SK-N-SH (cell line): ENCODE measurements around the gene EVI2A.

Source experiments
- CHD2 ChIP-seq: fragments of 150-350 bp; IDR thresholded peaks from 2 replicates; pipeline ENCODE4 v1.6.1; 2018; ENCODE audit warnings: low read length; ENCODE audit not compliant: partially characterized antibody
- EP300 ChIP-seq, 2 experiments: IDR thresholded peaks; 2 replicates each; pipeline versions ENCODE4 v1.4.0 to v1.6.1; 2012; ENCODE audit warnings: borderline replicate concordance in 1 of 2, low read depth in 1 of 2, low read length in 1 of 2
- EZH2phosphoT487 ChIP-seq: fragments of 200-600 bp; sonication (generic); IDR thresholded peaks from 2 replicates; pipeline ENCODE4 v1.6.1; 2017; ENCODE audit warnings: low read depth, mixed run types, mild to moderate bottlenecking, antibody characterized with exemption, moderate library complexity, borderline replicate concordance
- FOXM1 ChIP-seq: IDR thresholded peaks from 2 replicates; pipeline ENCODE4 v1.4.0; 2012; ENCODE audit warnings: low read depth, mild to moderate bottlenecking
- GABPA ChIP-seq: IDR thresholded peaks from 2 replicates; pipeline ENCODE4 v1.4.0; 2012; ENCODE audit warnings: low read depth, mild to moderate bottlenecking
- MAX ChIP-seq: IDR thresholded peaks from 2 replicates; pipeline ENCODE4 v1.4.0; 2012; ENCODE audit warnings: low read depth
- NFIC ChIP-seq: IDR thresholded peaks from 2 replicates; pipeline ENCODE4 v1.4.0; 2012; ENCODE audit warnings: borderline replicate concordance
- RAD21 ChIP-seq: IDR thresholded peaks from 2 replicates; pipeline ENCODE4 v1.6.1; 2012; ENCODE audit warnings: mild to moderate bottlenecking, low read length
- RCOR1 ChIP-seq: fragments of 150-350 bp; IDR thresholded peaks from 2 replicates; pipeline ENCODE4 v1.6.1; 2017; ENCODE audit warnings: antibody characterized with exemption, low read length
- SIN3A ChIP-seq: IDR thresholded peaks from 2 replicates; pipeline ENCODE4 v1.6.1; 2012; ENCODE audit warnings: low read depth, mild to moderate bottlenecking, low read length, moderate library complexity, borderline replicate concordance
- YY1 ChIP-seq: IDR thresholded peaks from 2 replicates; pipeline ENCODE4 v1.4.0; 2012; ENCODE audit warnings: low read depth, mild to moderate bottlenecking
- TF ChIP-seq, protein P1 (sequence below): fragments of 200-600 bp; sonication (generic); IDR thresholded peaks from 2 replicates; pipeline ENCODE4 v1.6.1; 2017; ENCODE audit warnings: antibody characterized with exemption, mild to moderate bottlenecking, moderate library complexity
- TF ChIP-seq, protein P2 (sequence below): IDR thresholded peaks from 2 replicates; pipeline ENCODE4 v1.4.0; 2012; ENCODE audit warnings: low read depth, borderline replicate concordance

DNA sequence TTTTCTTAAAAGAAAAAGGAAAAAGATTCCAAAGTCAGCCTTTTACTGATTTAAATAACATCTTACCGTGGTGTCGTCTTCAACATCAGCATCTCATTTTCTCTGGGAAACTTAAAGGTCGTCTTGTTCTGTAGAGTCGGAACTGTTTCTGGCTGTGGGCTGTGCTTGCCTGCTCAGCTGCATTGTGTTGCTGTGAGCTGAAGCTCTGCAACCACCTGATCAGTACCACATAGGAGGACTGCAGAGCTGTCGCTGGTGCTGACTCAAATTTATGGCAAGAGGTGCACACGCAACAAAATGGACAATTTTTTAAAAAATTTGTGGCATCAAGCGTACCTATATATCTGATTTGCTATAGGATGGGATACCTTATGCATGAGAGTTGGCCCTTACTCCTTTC, 24.3 kb downstream of the EVI2A start, which contains the start of gene OMG:
- TF ChIP-seq RCOR1 (no peak), SIN3A (no peak), EZH2phosphoT487 (no peak), MAX (no peak), NFIC (no peak), RAD21 (no peak), GABPA (no peak), CHD2 (no peak), EP300 (IDR thresholded peaks at IDR 0.05; ENCODE audit: borderline replicate concordance in 1 of 2, low read depth in 1 of 2, low read length in 1 of 2) (no peak), FOXM1 (no peak), YY1 (no peak)
- TF ChIP-seq, protein P1, sequence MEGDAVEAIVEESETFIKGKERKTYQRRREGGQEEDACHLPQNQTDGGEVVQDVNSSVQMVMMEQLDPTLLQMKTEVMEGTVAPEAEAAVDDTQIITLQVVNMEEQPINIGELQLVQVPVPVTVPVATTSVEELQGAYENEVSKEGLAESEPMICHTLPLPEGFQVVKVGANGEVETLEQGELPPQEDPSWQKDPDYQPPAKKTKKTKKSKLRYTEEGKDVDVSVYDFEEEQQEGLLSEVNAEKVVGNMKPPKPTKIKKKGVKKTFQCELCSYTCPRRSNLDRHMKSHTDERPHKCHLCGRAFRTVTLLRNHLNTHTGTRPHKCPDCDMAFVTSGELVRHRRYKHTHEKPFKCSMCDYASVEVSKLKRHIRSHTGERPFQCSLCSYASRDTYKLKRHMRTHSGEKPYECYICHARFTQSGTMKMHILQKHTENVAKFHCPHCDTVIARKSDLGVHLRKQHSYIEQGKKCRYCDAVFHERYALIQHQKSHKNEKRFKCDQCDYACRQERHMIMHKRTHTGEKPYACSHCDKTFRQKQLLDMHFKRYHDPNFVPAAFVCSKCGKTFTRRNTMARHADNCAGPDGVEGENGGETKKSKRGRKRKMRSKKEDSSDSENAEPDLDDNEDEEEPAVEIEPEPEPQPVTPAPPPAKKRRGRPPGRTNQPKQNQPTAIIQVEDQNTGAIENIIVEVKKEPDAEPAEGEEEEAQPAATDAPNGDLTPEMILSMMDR: no peak
- TF ChIP-seq, protein P2, sequence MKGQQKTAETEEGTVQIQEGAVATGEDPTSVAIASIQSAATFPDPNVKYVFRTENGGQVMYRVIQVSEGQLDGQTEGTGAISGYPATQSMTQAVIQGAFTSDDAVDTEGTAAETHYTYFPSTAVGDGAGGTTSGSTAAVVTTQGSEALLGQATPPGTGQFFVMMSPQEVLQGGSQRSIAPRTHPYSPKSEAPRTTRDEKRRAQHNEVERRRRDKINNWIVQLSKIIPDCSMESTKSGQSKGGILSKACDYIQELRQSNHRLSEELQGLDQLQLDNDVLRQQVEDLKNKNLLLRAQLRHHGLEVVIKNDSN: no peak
